Thyroid gland (tissue), 4 donors: ENCODE measurements around the gene TDO2.

Experiments
- CTCF ChIP-seq, 6 experiments: fragments of 200-600 bp in 3 of 6; fragments of 450-650 bp in 3 of 6; sonication (generic) in 3 of 6; IDR thresholded peaks; one replicate each; pipeline ENCODE4 v1.5.1; 2016 to 2019; ENCODE audit warnings: antibody characterized with exemption in 6 of 6, mild to moderate bottlenecking in 2 of 6, inconsistent platforms in 1 of 6, moderate library complexity in 1 of 6
- POLR2A ChIP-seq, 2 donors: fragments of 450-650 bp; IDR thresholded peaks; one replicate each; pipeline ENCODE4 v1.6.1; 2017; ENCODE audit warnings: antibody characterized with exemption in 2 of 2, mild to moderate bottlenecking in 2 of 2, moderate library complexity in 1 of 2

- TF ChIP-seq POLR2A (IDR thresholded peaks at IDR 0.05) = no peak
- TF ChIP-seq CTCF (IDR thresholded peaks at IDR 0.05) = no peak
Observed at GRCh38 chr4:155887045-155887444, 16.5 kb upstream of the TDO2 start.
